Hematopoietic multipotent progenitor cell treated with erythropoietin and hydrocortisone succinate and interleukin-3 and kit ligand, for 4 days (in vitro differentiated cells): ENCODE measurements around the gene DUOXA2.
A peak's percentile ranks its signal among the peaks of the same experiment; 100 is the strongest.

Experiments
- DNase-seq: peaks from one replicate; pipeline ENCODE4 v3.0.0-alpha.2; 2015

Gene DUOXA2

GRCh38 chr15:45165536-45165935 is 51.4 kb downstream of the DUOXA2 start:
- no peak for DNase-seq

- DNase-seq = peak; percentile 97
Observed at GRCh38 chr15:45166834-45167630, 52.9 kb downstream of the DUOXA2 start.

GRCh38 chr15:45167631-45168205 is 53.6 kb downstream of the DUOXA2 start:
- no peak for DNase-seq
